Effector memory CD4-positive, alpha-beta T cell (primary cell): ENCODE measurements around the gene FARS2.

Source experiments
- DNase-seq, 3 donors: peaks; one replicate each; pipeline ENCODE4 v3.0.0-alpha.2; 2020
- H3K27ac ChIP-seq: 2 replicates; pipeline ENCODE4 v1.7.0; 2013; ENCODE audit warnings: mild to moderate bottlenecking, low read length, moderate library complexity; ENCODE audit not compliant: insufficient read depth, poor library complexity, severe bottlenecking
- H3K27me3 ChIP-seq: replicated peaks from 2 replicates; pipeline ENCODE4 v1.7.0; 2013; ENCODE audit warnings: mild to moderate bottlenecking, low read length; ENCODE audit not compliant: insufficient read depth, control insufficient read depth, poor library complexity, severe bottlenecking
- H3K36me3 ChIP-seq: 2 replicates; pipeline ENCODE4 v1.7.0; 2013; ENCODE audit warnings: mild to moderate bottlenecking, low read length, moderate library complexity; ENCODE audit not compliant: control insufficient read depth, insufficient read depth
- H3K4me1 ChIP-seq: 2 replicates; pipeline ENCODE4 v1.7.0; 2013; ENCODE audit warnings: low read length, mild to moderate bottlenecking; ENCODE audit not compliant: control insufficient read depth, insufficient read depth, poor library complexity, severe bottlenecking
- H3K4me3 ChIP-seq: 2 replicates; pipeline ENCODE4 v1.7.0; 2013; ENCODE audit warnings: low read length, low read depth, mild to moderate bottlenecking; ENCODE audit not compliant: insufficient read depth, poor library complexity, severe bottlenecking
- H3K9me3 ChIP-seq: 2 replicates; pipeline ENCODE4 v1.7.0; 2013; ENCODE audit warnings: mild to moderate bottlenecking, low read length, moderate library complexity; ENCODE audit not compliant: control insufficient read depth

Gene FARS2

DNA sequence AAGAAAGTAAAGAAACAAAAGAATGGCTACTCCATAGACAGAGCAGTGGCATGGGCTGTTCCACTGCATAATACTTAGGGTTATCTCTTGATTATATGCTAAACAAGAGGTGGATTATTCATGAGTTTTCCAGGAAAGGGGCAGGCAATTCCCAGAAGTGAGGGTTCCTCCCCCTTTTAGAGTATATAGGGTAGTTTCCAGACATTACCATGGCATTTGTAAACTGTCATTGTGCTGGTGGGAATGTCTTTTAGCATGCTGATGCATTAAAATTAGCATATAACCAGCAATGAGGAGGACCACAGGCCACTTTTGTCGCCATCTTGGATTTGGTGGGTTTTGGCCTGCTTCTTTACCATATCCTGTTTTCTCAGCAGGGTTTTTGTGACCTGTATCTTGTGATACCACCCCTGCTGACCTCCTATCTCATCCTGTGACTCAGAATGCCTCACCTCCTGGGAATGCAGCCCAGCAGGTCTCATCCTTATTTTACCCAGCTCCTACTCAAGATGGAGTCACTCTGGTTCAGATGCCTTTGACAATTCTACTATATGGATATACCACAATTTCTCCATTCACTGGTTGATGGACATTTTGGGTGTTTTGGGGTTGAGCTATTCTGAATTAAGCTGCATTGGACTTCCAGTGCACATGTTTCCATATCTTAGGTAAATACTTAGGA is 280.6 kb downstream of the FARS2 start:
- DNase-seq: no peak
- H3K27ac ChIP-seq: no peak overlapping the region
- no peak overlapping the region for H3K4me3 ChIP-seq
- no peaks in the 10 kb centered on the region for H3K9me3 ChIP-seq
- no peaks in the 10 kb centered on the region for H3K27me3 ChIP-seq
- H3K4me1 ChIP-seq: no peaks in the 10 kb centered on the region
- no peaks in the 10 kb centered on the region for H3K36me3 ChIP-seq

DNA sequence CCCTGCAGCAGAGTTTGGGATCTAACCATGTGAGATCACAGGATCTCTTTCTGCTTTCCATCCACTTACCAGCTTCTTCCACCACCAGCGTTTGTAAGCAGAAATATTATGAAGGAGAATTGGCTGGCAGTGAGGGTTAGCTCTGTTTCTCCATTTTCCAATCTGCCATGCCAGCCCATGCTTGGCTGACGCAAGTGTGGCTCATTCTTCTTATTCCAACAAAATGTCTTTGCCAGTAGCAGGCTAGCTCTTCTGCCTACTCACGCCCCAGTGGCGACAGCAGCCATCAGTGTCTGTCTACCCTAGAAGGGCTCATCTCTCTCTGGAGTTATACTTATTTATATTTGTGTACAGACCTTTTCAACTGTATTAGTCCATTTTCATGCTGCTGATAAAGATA is 286.2 kb downstream of the FARS2 start:
- no peak for DNase-seq
- no peak overlapping the region for H3K4me3 ChIP-seq
- peaks cover 4% of the 10 kb centered on the region for H3K36me3 ChIP-seq
- H3K27ac ChIP-seq: no peak overlapping the region
- no peaks in the 10 kb centered on the region for H3K9me3 ChIP-seq
- H3K4me1 ChIP-seq: no peaks in the 10 kb centered on the region
- H3K27me3 ChIP-seq: no peaks in the 10 kb centered on the region

DNA sequence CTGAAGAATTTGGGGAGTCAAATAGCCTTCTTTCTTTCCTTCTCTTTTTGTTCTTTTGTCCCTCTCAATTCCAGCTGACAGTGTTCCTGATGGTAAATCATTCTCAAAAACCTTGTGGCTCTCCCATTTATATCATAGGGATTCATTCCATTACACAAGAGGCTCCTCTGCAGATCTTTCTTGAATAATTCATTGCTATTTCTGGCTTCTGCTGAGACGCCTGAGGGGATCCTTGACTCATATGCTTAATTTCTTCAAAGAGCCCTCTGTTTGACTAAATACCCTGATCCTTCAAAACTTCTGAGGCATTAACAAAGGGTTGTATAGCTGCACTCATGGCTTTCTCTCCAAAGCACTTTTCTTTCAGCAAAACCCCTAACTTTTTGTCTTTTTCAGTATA is 289.3 kb downstream of the FARS2 start:
- Histone ChIP-seq H3K9me3 (no peaks in the 10 kb centered on the region), H3K4me1 (no peaks in the 10 kb centered on the region), H3K4me3 (no peak overlapping the region), H3K27ac (no peak overlapping the region), H3K36me3 (peaks cover 4% of the 10 kb centered on the region), H3K27me3 (no peaks in the 10 kb centered on the region)
- no peak for DNase-seq

DNA sequence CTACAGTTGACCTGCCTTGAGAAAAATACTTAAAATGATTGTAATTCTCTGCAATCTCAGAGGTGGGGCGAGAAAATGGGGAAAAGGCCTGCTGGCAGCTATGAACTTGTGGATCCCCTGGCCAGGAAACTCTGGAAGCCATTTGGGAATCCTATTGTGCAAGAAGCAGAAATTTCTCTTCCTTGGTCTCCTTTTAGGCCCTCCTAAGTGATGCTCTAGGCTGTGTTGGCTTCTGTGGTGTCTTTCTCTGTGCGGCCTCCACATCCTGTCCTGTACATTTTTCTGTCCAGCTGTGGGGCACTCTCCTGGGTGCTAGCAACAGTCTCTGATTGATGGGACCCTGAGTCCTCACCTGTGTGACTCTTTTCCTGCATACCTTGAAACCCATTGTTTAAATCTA is 290.9 kb downstream of the FARS2 start:
- H3K9me3 ChIP-seq: no peaks in the 10 kb centered on the region
- H3K4me3 ChIP-seq: no peak overlapping the region
- no peak overlapping the region for H3K27ac ChIP-seq
- H3K27me3 ChIP-seq: no peaks in the 10 kb centered on the region
- DNase-seq: no peak
- peaks cover under 1% of the 10 kb centered on the region for H3K36me3 ChIP-seq
- no peaks in the 10 kb centered on the region for H3K4me1 ChIP-seq

DNA sequence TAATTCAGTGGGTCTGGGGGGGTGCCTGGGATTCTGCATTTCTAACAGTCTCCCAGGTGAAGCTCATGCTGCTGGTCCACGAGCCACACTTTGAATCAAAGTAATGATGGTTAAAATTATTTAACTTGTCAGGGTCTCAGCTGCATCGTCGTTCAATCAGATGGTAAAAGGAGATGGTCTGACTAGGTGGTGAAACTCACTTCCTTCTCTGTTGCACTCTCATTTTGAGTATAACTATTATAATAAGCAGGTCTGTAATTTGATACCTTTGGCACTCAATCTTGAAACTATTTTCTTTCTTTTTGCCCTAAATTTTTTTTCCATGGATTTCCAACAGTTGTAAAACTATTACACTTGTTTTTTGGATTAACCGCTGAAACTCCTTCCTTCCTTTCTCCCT is 292.5 kb downstream of the FARS2 start:
- no peak overlapping the region for H3K4me3 ChIP-seq
- no peak for DNase-seq
- no peak overlapping the region for H3K27ac ChIP-seq
- no peaks in the 10 kb centered on the region for H3K4me1 ChIP-seq
- H3K36me3 ChIP-seq: no peaks in the 10 kb centered on the region
- H3K27me3 ChIP-seq: no peaks in the 10 kb centered on the region
- H3K9me3 ChIP-seq: no peaks in the 10 kb centered on the region

DNA sequence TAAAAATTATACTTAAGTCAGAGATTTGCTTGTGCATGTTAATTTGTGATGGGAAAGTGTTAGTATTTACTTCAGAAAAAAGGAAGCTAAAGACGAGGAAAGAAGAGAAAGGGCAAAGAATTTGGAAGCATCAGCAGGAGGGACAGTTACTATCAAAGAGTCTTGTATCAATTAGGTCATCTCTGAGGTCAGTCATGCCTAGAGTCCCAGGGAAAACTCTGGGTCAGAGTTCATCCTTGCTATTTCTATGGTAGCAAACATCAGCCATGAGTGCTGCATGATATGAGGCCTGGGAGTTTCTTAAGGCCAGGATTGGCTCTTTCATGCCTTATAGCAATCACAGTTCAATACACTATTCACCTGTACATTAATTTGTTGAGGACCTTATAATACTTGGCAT is 292.9 kb downstream of the FARS2 start:
- Histone ChIP-seq H3K27me3 (no peaks in the 10 kb centered on the region), H3K4me1 (no peaks in the 10 kb centered on the region), H3K36me3 (no peaks in the 10 kb centered on the region), H3K4me3 (no peak overlapping the region), H3K9me3 (no peaks in the 10 kb centered on the region), H3K27ac (no peak overlapping the region)
- DNase-seq: no peak

DNA sequence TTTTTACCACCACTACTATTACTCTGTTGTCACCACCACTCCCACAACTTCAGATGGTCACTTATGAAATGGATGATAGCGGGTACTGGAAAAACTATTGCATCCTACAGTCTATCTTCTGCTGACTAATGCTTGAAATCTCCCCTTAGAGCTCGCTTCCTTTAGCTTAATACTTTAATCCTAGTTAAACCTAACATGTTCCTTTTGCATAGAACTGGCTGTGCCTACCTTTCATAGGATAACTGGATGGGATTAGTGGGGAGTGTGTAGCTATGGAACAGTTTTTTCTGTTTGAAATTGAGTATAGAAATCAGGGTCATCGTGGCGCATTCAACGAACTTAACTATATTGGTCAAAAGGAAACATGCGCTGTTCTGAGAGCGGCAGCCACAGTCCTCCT is 294.7 kb downstream of the FARS2 start:
- no peaks in the 10 kb centered on the region for H3K9me3 ChIP-seq
- DNase-seq: no peak
- H3K36me3 ChIP-seq: no peaks in the 10 kb centered on the region
- no peak overlapping the region for H3K4me3 ChIP-seq
- no peak overlapping the region for H3K27ac ChIP-seq
- H3K4me1 ChIP-seq: no peaks in the 10 kb centered on the region
- H3K27me3 ChIP-seq: no peaks in the 10 kb centered on the region

DNA sequence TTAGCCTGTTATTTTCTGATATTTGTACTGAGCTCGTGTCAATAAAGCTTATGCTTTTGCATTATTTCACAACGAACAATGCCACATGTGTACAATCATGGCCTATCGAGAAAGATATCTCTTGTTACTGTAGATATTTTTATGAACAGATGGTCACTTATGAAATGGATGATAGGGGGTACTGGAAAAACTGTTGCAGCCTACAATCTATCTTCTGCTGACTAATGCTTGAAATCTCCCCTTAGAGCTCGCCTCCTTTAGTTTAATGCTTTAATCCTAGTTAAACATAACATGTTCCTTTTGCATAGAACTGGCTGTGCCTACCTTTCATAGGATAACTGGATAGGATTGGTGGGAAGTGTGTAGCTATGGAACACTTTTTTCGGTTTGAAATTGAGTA is 296.2 kb downstream of the FARS2 start:
- Histone ChIP-seq H3K4me3 (no peak overlapping the region), H3K27me3 (no peaks in the 10 kb centered on the region), H3K9me3 (no peaks in the 10 kb centered on the region), H3K27ac (no peak overlapping the region), H3K4me1 (no peaks in the 10 kb centered on the region), H3K36me3 (no peaks in the 10 kb centered on the region)
- no peak for DNase-seq

DNA sequence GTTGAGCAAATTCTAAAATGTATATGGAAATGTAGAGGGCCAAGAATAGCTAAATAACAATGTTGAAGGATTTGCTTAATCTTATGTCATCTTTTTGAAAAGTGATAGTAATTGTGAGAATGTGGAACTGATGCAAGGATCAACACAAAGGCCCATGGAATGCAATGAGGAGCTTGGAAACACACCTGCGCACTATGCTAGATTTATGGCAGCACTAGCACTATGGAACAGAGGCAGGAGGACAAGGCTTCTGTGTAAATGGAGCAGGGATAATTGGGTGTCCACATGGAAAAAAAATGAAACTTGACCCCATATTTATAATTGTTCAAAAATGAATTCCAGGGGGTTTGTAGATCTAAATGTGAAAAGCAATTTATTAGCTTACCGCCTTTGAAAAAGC is 298.3 kb downstream of the FARS2 start:
- Histone ChIP-seq H3K27ac (no peak overlapping the region), H3K9me3 (no peaks in the 10 kb centered on the region), H3K36me3 (no peaks in the 10 kb centered on the region), H3K4me3 (no peak overlapping the region), H3K4me1 (no peaks in the 10 kb centered on the region), H3K27me3 (no peaks in the 10 kb centered on the region)
- no peak for DNase-seq

DNA sequence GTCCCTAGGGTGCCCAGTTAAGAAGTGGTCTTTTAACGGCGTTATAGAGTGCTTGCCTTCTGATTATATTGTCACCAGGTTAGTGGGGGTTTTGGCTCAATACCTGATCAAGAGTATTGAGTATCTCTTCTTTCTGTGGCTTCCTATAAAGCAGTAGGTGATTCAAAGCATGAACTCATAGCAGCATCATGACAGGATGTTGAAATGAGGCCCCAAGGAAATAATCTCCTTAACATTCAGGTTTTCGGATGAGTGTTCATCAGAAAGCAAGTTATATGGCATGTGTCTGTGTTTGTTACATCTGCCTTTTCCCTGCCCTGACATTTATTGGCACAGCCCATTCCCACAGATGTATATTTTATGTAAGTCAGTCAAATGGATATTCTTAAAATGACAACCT is 301.0 kb downstream of the FARS2 start:
- Histone ChIP-seq H3K9me3 (no peaks in the 10 kb centered on the region), H3K4me1 (no peaks in the 10 kb centered on the region), H3K4me3 (no peak overlapping the region), H3K27ac (no peak overlapping the region), H3K36me3 (no peaks in the 10 kb centered on the region), H3K27me3 (no peaks in the 10 kb centered on the region)
- no peak for DNase-seq
